ENCODE results near the gene AMOT.
"Not testable (repeated sequence)": the region's sequence is repeated elsewhere in the genome, so short reads cannot be mapped to it uniquely, and the experiment has no call there.

Gene AMOT

GRCh38 chrX:112840382-112841113, at the start of gene AMOT:
AMOT (minus strand) TSS chrX:112840831; CDS start chrX:112823126, 17,705 bp downstream.
- FAIRE-seq = no peak

DNA sequence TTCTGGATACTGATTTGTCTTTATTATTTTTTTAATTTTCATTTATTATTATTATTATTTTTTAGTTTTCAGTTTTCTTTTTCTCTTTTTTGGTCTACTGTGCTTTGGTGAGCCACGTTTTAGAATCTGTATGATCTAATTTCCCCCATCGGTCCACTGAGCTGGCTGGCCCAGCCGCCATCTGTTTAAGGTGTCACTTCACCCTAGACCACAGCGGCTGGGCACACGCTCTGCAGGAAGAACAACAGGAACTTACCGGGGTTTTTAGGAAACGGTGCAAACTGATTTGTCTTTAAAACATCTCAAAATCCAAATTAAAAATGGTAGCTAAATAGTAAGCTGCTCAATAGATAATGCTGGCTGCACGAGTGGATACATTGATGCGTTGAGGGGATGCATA, 48.8 kb upstream of the AMOT start:
- FAIRE-seq = no peak

- FAIRE-seq = no peak
Measured at GRCh38 chrX:112888916-112889315, 48.3 kb upstream of the AMOT start.

DNA sequence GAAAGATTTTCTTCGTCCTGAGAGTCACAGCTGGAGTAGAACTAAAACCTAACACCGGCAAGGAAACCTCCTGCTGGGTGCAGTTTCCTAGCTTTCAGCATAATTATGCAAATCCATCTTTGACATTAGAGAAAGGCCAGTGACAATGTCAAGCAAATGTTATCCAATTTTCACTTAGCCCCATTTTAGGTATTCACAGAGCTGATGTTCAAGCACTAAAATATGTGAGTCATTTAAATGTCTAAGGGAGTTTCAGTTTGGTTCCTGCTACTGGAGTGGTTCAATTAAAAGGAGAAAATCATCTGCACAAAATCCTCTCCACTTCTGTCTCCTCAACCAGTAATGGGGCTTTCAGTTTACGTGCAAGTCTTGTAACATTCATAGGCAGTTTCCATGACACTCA, 37.1 kb upstream of the AMOT start:
- FAIRE-seq = no peak

DNA sequence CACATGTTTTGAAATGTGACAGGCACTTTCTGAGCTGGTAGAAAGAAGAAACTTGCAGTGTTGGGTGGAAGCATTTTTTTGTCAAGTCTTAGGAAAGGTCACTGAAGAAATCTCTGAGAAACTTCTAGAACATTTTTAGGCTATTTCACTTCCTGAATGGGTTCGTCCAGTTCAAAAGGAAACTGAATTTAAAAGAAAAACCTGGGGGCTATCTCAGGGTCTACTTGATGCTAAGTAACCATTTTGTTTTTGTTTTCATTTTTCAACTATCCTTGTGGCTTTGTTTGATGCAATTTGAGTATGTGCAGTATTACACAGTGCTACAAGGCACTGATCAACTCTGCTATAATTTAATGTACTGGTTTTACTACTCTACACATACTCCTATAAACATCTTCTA, 34.0 kb upstream of the AMOT start:
- no peak for FAIRE-seq

DNA sequence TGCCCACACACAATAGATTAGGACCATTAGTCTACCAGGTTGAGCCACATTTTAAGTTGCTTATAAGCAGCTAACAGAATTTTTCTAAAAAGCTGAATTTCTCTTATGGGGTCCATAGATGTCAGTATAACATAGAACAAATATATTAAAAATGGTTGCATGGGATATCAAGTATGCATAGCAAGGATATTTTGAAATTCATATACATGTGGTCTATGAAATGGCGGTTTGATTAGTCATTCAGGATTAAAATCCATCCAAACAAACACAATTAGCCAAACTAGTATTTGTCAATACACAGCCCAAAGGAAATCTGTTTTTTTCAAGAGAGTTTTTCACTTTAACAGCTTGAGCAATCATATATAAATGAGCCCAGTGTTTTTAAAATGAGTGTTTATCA, 33.5 kb upstream of the AMOT start:
- no peak for FAIRE-seq

DNA sequence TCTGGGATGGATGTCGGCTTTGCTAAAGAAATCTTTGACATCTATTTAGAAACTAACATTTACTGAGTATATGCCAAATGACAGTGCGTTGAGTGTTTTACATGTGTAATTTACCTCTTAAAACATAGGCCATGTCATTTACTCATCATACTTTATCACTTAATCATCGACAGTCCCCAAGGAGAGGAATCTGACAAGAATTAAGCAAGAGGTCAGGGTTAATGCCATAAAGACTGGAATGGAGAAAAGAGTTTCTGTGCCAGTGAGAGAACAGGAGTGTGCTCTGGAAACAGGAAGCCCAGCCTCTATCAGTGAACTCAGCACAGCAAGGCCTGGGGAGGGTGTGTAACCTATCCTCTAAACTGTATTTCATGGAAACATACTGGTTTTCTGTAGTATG, 28.0 kb upstream of the AMOT start:
- no peak for FAIRE-seq

DNA sequence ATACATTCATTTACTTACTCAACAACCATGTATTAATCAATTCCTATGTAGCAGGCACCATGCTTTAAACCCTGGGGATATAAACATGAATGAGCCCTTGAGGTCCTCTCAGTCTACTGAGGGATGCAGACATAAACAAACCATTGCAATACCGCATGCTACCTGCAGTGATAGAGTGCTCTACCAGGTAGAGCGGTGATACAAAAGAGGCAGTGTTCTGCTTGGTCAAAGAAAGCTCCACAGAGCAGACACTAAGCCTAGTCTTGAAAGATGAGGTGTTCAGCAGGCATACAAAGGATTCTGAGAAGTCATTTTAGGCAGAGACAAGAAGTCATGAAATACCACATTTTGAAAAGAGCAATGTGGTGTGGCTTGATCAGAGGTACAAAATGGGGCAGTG, 26.9 kb upstream of the AMOT start:
- FAIRE-seq = no peak

DNA sequence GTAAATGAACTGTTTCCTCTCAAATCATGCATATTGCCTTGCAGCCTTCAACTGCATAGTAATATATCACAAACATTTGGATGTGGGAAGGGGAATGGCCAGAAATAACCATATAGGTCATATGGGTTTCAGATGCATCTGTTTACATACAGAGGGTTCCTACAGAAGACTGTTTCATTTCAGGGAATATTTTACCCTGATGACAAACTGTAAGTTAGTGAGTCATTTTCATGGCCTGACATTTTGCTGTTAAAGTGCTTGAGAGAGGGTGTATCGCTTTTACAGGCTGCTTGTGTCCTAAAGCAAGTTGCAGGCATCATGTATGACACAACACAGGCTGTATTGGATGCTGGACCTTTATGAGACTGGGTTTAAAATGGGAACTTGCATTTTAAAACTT, 25.5 kb upstream of the AMOT start:
- no peak for FAIRE-seq

- FAIRE-seq = no peak
Measured at GRCh38 chrX:112865464-112866025, 24.9 kb upstream of the AMOT start.

DNA sequence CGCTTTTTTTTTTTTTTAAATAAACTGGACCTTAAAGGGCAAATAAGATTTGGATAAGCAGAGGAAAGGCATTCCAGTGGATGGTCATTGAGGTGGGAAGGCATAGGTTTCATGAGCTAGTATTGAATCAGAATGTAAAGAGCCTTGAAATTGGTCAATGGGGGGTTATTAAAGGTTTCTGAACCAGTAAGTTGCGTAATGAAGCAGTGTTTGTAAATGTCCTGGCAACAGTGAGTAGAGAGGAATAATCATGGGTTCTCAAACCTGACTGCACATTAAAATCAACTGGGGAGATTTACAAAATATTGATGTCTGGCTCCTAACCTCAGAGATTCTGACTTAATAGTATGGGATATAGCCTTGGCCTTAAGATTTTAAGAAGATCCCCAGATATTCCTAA, 23.2 kb upstream of the AMOT start:
- FAIRE-seq = no peak

DNA sequence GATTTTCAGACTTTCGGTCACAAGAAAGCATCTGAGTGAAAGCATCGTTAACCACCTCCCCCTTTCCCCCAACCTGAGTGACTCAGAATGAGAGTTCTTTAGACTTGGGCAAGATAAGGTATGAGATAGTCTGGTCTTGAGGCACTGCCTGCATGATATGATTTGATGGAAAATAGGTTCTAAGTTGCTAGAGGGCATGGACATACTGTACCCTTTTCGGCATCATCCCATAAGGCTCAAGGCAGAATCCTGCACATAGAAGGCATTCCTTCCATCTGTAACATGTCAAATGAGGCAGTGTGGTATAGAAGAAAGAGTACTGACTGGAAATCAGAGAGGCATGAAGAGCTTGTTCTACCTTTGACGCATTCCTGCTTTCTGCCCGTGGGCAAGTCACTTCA, 16.8 kb upstream of the AMOT start:
- FAIRE-seq = no peak

DNA sequence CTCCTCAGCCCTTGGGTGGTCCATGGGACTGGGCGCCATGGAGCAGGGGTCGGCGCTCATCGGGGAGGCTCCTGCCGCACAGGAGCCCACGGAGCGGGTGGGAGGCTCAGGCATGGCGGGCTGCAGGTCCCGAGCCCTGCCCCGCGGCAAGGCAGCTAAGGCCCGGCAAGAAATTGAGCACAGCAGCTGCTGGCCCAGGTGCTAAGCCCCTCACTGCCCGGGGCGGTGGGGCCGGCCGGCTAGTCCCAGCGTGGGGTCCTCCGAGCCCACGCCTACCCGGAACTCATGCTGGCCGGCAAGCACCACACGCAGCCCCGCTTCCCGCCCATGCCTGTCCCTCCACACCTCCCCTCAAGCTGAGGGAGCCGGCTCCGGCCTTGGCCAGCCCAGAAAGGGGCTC, 14.3 kb upstream of the AMOT start:
- not testable (repeated sequence) for FAIRE-seq

DNA sequence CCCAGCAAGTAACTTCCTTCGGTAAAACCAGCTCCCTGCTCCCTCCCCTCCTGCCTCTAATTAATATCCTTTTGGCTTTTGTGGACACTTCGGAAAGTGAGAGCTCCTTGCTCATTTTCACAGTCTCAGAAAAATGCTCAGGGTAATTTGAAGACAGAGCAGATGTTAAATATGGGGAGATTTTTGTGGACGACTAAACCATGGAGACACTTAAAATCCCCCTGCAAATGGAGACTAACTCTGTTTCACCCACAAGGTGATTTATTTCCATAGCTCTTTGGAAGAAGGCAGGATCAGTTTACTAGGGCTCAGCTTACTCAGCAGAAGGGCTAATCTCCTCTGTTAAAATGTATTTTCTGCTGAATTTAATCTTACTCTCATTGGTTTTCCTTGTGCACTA, 12.2 kb upstream of the AMOT start:
- no peak for FAIRE-seq

- peak; percentile 63 for FAIRE-seq
Measured at GRCh38 chrX:112851806-112852205, 11.2 kb upstream of the AMOT start.

DNA sequence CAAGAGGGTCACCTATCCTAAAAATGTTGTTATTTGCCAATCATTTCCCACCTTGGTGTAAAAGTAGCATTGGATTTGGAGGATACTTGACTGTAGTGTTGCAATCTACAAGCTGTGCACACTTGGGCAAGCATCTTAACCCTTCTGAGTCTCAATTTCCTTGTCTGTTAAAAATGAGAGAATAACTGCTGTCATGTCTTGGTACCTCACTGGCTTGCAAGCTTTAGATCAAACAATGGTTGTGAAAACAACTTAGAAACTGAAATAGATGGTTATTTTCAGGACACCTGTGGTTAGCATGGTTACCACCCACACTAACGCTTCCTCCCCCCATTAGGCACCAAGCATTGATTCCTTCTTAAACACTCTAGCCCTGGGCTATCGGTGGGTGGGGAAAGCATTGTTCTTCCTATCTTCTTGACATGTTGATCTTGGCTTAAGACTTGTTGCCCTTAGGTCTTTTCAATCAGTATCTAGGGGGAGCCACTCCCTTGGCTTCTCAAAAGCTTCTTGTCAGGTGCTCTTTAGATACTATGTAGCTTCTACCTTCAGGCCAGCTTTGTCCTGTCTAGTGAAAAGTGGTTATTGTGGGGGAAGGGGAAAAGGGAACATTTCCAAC, 10.6 kb upstream of the AMOT start:
- no peak for FAIRE-seq

DNA sequence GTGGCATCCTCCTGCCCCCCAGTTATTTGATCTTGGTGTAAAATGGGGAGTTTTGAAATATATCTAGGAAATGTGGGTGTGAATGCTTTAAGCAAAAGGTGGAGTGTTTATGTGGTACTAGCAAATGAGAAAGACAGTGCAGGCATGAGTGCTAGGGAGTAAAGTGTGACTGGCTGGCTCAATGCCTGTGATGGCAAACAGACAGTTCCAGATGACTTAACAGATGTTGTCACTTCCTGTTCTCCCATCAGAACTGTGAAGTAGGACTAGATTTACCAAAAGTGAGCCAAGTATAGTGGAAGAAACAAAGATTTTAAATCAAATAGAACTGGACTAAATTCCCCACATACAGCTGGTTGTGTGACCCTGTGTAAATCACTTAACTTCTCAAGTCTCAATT, 8.4 kb upstream of the AMOT start:
- no peak for FAIRE-seq

DNA sequence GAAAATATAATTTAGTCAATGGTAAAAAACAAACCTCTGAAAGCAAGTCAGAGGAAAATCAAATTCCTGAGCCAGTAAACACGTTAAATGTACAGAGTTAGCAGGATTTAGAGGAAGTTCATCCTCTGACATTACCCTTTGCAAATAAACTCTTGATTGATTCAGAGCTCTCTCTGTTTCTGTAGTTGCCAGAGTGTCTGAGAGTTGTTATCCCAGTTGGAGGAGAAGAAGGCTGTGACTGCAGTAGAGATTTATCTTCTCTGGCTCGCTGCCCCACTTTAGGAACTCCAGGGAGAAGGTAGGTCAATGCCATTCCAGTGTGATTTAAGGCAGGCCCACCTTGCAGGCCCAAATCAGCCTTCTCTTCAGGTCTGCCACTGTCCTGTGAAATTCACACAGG, 6.2 kb upstream of the AMOT start:
- FAIRE-seq = no peak

GRCh38 chrX:112846187-112846586, 5.6 kb upstream of the AMOT start:
- FAIRE-seq = no peak

GRCh38 chrX:112844250-112844649, 3.6 kb upstream of the AMOT start:
- FAIRE-seq = no peak

GRCh38 chrX:112841820-112842157, 1.2 kb upstream of the AMOT start:
- no peak for FAIRE-seq

- FAIRE-seq = no peak
Measured at GRCh38 chrX:112841114-112841819, 636 bp upstream of the AMOT start.

DNA sequence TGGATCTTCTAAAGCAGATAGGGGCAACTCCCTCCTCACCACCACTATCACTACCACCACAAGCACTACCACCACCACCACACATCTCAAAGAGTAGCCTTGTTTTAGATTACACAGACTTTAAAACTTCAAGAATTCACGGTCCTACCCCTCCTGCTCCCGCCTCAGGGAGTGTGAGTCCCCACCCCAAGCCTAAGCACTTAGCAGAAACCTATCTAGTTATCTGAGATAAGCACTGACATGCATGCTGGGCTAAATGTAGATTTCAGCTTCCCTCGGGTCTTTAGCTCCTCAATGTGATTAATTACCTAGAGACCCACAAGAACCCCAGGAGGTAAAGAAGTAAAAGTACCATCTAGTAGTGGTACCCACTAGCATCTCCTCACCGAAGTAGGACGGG, 775 bp downstream of the AMOT start:
- FAIRE-seq = no peak

DNA sequence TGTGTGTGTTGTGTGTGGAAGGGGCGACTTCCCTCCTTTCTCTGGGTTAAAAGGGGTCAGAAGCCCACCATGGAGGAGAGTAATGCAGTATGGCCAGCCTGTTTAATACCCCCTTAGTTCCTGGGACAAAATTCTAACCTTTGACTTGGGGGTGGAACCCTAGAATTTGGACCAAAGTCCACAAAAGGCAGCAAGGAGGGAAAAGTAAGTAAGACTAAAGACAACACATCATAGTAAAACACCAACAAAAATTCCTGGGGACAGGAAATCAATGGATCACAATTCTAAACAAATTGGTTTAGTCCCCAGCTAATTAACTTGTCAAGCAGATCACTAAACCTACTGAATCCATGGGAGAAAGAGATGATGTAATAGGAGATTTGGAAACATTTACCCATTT, 3.1 kb downstream of the AMOT start:
- no peak for FAIRE-seq
